OCI-LY3 (cell line): Measurements from ENCODE around the gene CDAN1.

ENCODE experiments used
- CTCF ChIP-seq: fragments of 200-600, 300-600 bp; sonication (generic); IDR thresholded peaks from 2 replicates; pipeline ENCODE4 v1.5.1; 2014; ENCODE audit warnings: antibody characterized with exemption, low read length, low read depth
- EZH2phosphoT487 ChIP-seq: fragments of 200-600 bp; shearing (Covaris generic); IDR thresholded peaks from 2 replicates; pipeline ENCODE4 v1.6.1; 2018; ENCODE audit warnings: antibody characterized with exemption, mixed run types, low read depth

GRCh38 chr15:42721016-42721415 is 15.9 kb downstream of the CDAN1 start:
- no peak for TF ChIP-seq CTCF
- TF ChIP-seq EZH2phosphoT487 = no peak
